Nephron (organoid): ENCODE results near the gene LPP.

Experiments
- H3K27ac Mint-ChIP-seq, 3 experiments: 2 replicates each; pipeline ENCODE4 v1.8.0; 2020; ENCODE audit warnings: mixed read lengths in 3 of 3, mild to moderate bottlenecking in 2 of 3, moderate library complexity in 1 of 3
- H3K27me3 Mint-ChIP-seq: 2 replicates; pipeline ENCODE4 v1.8.0; 2021; ENCODE audit warnings: low read depth, mild to moderate bottlenecking, moderate library complexity, mixed read lengths
- H3K36me3 Mint-ChIP-seq: 2 replicates; pipeline ENCODE4 v1.8.0; 2020; ENCODE audit warnings: low read depth, mixed read lengths
- H3K4me1 Mint-ChIP-seq: 2 replicates; pipeline ENCODE4 v1.8.0; 2020; ENCODE audit warnings: mixed read lengths
- H3K4me3 Mint-ChIP-seq, 3 experiments: 2 replicates each; pipeline ENCODE4 v1.8.0; 2020; ENCODE audit warnings: mild to moderate bottlenecking in 3 of 3, mixed read lengths in 3 of 3, moderate library complexity in 2 of 3
- H3K9me3 Mint-ChIP-seq: 2 replicates; pipeline ENCODE4 v1.8.0; 2020; ENCODE audit warnings: mixed read lengths
- TF ChIP-seq, protein P1 (sequence below), 3 experiments: fragments of 200-600 bp; sonication (generic); IDR thresholded peaks; one replicate each; pipeline ENCODE4 v1.5.0; 2021; ENCODE audit warnings: antibody characterized with exemption in 3 of 3; ENCODE audit not compliant: unreplicated experiment in 3 of 3

Gene LPP

DNA sequence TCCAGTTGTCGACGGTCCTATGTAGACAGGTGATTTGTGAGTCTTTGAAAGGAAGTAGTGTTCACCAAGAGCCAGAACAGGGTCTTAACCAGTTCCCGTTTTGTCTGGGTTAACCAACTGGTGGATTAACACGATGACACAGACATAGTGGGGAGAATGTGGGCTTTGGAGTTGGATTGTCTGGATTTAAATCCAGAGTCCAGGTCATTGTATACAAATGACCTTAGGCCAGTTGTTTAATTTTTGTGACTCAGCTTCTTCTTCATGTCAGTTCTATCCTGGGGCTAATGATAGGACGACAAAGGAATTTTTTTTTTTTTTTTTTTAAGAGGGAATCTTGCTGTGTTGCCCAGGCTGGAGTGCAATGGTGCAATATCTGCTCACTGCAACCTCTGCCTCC is 126.7 kb downstream of the LPP start:
- TF ChIP-seq, protein P1, sequence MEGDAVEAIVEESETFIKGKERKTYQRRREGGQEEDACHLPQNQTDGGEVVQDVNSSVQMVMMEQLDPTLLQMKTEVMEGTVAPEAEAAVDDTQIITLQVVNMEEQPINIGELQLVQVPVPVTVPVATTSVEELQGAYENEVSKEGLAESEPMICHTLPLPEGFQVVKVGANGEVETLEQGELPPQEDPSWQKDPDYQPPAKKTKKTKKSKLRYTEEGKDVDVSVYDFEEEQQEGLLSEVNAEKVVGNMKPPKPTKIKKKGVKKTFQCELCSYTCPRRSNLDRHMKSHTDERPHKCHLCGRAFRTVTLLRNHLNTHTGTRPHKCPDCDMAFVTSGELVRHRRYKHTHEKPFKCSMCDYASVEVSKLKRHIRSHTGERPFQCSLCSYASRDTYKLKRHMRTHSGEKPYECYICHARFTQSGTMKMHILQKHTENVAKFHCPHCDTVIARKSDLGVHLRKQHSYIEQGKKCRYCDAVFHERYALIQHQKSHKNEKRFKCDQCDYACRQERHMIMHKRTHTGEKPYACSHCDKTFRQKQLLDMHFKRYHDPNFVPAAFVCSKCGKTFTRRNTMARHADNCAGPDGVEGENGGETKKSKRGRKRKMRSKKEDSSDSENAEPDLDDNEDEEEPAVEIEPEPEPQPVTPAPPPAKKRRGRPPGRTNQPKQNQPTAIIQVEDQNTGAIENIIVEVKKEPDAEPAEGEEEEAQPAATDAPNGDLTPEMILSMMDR (IDR thresholded peaks at IDR 0.05; ENCODE audit: unreplicated experiment in 3 of 3), result no peak
- H3K4me1 Mint-ChIP-seq, result peaks cover 41% of the 10 kb centered on the region

DNA sequence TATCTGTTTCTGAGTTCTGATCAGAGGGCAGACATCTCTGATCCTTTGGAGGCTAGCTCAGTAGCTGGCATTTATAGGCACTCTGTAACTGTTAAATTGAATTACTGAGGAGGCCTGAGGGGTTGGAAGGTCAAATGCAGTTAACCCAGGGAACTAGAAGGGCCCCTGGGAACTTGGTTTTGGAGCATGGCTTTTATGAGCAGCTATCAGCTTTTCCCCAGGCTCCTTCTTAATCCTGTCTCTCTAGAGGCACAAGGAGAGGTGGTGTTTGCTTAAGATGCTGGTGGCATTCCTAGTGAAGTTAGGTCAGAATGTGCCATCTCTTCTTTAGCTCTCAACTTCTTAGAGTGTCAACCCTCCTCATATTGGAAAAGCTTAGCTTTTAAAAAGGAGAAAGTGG is 128.9 kb downstream of the LPP start:
- peak overlapping the region in 1 of 3 experiments; percentile 75 for H3K27ac Mint-ChIP-seq
- peaks cover 42% of the 10 kb centered on the region for H3K4me1 Mint-ChIP-seq
- no peaks in the 10 kb centered on the region for H3K9me3 Mint-ChIP-seq
- TF ChIP-seq, protein P1 (IDR thresholded peaks at IDR 0.05; ENCODE audit: unreplicated experiment in 3 of 3), result no peak
- H3K36me3 Mint-ChIP-seq, result no peaks in the 10 kb centered on the region
- H3K4me3 Mint-ChIP-seq, result no peak overlapping the region
- H3K27me3 Mint-ChIP-seq, result no peaks in the 10 kb centered on the region

More for the DNA sequence above, 126.7 kb downstream of the LPP start:
- Mint-ChIP-seq H3K4me3 (no peak overlapping the region), H3K27me3 (no peaks in the 10 kb centered on the region), H3K27ac (no peak overlapping the region), H3K9me3 (no peaks in the 10 kb centered on the region), H3K36me3 (peaks cover 7% of the 10 kb centered on the region)

- Mint-ChIP-seq H3K9me3 (no peaks in the 10 kb centered on the region), H3K27ac (peak overlapping the region in 1 of 3 experiments; percentile 59), H3K4me3 (no peak overlapping the region), H3K27me3 (no peaks in the 10 kb centered on the region), H3K4me1 (peaks cover 42% of the 10 kb centered on the region), H3K36me3 (no peaks in the 10 kb centered on the region)
- TF ChIP-seq, protein P1 (IDR thresholded peaks at IDR 0.05; ENCODE audit: unreplicated experiment in 3 of 3), result no peak
Measured at GRCh38 chr3:188283347-188283746, 129.4 kb downstream of the LPP start.

GRCh38 chr3:188284455-188285212 is 130.7 kb downstream of the LPP start:
- Mint-ChIP-seq H3K4me1 (peaks cover 34% of the 10 kb centered on the region), H3K27ac (no peak overlapping the region), H3K9me3 (no peaks in the 10 kb centered on the region), H3K36me3 (no peaks in the 10 kb centered on the region), H3K4me3 (no peak overlapping the region), H3K27me3 (no peaks in the 10 kb centered on the region)
- TF ChIP-seq, protein P1 (IDR thresholded peaks at IDR 0.05; ENCODE audit: unreplicated experiment in 3 of 3), result no peak

GRCh38 chr3:188286087-188286513 is 132.1 kb downstream of the LPP start:
- peaks cover 26% of the 10 kb centered on the region for H3K4me1 Mint-ChIP-seq
- H3K4me3 Mint-ChIP-seq, result no peak overlapping the region
- no peaks in the 10 kb centered on the region for H3K9me3 Mint-ChIP-seq
- no peak overlapping the region for H3K27ac Mint-ChIP-seq
- TF ChIP-seq, protein P1 (IDR thresholded peaks at IDR 0.05; ENCODE audit: unreplicated experiment in 3 of 3), result no peak
- no peaks in the 10 kb centered on the region for H3K27me3 Mint-ChIP-seq
- H3K36me3 Mint-ChIP-seq, result peaks cover 5% of the 10 kb centered on the region

GRCh38 chr3:188287339-188287738 is 133.4 kb downstream of the LPP start:
- H3K4me1 Mint-ChIP-seq, result peaks cover 22% of the 10 kb centered on the region
- H3K4me3 Mint-ChIP-seq, result no peak overlapping the region
- H3K27me3 Mint-ChIP-seq, result no peaks in the 10 kb centered on the region
- H3K36me3 Mint-ChIP-seq, result peaks cover 6% of the 10 kb centered on the region
- no peak overlapping the region for H3K27ac Mint-ChIP-seq
- H3K9me3 Mint-ChIP-seq, result no peaks in the 10 kb centered on the region
- TF ChIP-seq, protein P1 (IDR thresholded peaks at IDR 0.05; ENCODE audit: unreplicated experiment in 3 of 3), result no peak
